Measurements from ENCODE around the gene IL17C.
"Not testable (repeated sequence)": the region's sequence is repeated elsewhere in the genome, so short reads cannot be mapped to it uniquely, and the experiment has no call there.

The IL17C gene

DNA sequence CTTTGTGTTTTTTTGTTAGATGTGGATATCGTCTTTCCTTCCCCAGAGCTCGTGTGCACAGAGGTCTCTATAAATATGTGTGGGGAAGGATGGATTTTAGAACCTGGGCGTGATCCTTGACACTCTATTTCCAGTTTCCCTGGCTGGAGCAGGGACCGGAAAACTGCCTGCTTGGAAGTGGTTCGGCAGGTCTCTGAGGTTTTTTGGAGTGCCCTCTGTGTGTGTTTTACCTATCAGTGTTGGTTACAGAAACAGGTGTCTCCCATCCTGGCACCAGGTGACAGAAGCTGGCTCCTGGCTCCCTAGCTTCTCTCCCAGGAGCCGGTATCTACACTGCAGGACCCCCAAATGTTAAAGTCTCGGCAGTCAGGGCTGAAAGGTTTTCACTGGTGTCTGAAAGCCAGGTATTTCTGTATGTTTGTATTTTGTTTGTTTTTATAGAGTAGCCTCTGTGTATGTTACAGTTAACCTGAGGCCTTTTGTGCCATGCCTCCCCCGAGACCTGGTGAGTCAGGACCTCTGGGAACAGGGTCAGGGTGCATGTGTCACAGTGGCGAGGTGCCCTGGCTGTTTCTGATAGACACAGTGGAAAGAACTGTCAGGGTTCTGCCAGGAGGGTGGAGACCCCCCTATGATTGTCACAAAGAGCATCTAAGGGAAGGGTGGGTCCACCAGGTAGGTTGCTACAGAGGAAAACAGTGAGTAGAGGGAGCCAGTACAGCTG is 36.9 kb upstream of the IL17C start:
- H3K27ac ChIP-seq = no peak overlapping the region
- no peak for TF ChIP-seq ZFX (IDR thresholded peaks at IDR 0.05; ENCODE audit: borderline replicate concordance)
- TF ChIP-seq, protein P1, sequence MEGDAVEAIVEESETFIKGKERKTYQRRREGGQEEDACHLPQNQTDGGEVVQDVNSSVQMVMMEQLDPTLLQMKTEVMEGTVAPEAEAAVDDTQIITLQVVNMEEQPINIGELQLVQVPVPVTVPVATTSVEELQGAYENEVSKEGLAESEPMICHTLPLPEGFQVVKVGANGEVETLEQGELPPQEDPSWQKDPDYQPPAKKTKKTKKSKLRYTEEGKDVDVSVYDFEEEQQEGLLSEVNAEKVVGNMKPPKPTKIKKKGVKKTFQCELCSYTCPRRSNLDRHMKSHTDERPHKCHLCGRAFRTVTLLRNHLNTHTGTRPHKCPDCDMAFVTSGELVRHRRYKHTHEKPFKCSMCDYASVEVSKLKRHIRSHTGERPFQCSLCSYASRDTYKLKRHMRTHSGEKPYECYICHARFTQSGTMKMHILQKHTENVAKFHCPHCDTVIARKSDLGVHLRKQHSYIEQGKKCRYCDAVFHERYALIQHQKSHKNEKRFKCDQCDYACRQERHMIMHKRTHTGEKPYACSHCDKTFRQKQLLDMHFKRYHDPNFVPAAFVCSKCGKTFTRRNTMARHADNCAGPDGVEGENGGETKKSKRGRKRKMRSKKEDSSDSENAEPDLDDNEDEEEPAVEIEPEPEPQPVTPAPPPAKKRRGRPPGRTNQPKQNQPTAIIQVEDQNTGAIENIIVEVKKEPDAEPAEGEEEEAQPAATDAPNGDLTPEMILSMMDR (IDR thresholded peaks at IDR 0.05) = no peak

DNA sequence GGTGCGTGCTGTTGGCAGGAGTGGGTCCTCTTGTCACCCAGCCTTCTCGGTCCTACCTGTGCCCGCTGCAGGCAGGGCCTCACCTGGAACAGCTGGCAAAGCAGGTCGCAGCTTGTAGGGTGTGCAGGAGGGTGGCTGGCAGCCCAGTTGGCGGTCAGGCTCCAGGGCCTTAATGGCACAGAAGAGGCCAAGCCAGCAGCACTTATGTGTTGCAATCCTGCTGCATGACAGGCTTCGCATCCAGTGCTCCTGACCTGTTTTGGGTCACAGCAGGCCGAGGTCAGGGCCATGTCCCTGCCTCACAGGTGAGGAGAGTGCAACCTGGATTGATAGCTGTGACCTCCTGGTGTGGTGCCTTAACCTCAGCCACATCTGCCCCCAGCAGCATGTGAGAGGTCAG is 36.3 kb upstream of the IL17C start:
- TF ChIP-seq, protein P1 (IDR thresholded peaks at IDR 0.05) = no peak
- no peak for TF ChIP-seq ZFX (IDR thresholded peaks at IDR 0.05; ENCODE audit: borderline replicate concordance)
- H3K27ac ChIP-seq = no peak overlapping the region

DNA sequence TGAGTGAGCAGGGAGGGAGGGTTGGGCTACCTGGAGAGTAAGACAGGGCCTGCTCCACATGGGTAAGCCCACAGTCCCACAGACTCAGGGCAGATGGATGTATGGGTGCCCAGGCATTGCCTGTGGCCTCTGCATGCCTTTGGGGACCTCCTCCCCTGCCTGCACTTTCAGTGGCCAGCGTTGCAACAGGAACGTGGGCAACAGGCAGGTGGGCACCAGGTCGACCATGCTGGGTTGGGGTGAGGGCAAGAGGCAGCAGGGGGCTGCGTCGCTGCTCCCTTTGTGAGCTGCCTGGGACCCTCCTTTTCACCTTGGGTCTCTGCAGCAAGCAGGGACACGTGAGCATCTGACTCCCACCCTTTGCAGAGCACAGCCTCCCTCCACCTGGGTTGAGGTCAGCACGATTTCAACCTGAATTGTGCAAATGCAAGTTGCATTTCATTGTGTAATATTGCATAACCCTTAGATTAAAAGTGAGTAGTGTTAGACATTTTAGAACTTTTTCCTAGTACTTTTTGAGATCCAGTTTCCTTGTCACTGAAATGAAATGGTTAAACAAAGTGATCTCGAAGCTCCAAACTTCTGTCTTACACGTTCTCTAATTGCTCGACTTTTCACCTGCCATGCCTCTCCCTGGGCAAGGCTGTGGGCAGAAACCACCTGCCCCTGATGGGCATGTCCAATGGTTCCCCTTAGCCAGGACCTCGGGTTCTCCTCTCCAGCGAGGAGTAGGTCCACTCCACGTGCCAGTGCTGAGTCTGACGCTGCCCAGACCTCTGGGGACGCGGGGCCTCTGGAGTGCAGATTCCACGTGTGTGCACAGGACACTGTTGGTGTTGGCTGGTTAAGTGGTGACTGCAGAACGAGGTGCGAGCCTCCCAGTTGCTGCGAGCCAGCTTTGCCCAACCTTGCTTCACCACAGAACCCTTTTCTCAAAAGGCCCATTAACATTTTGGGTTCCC is 32.9 kb upstream of the IL17C start:
- H3K27ac ChIP-seq = no peak overlapping the region
- TF ChIP-seq, protein P1 (IDR thresholded peaks at IDR 0.05) = no peak
- no peak for TF ChIP-seq ZFX (IDR thresholded peaks at IDR 0.05; ENCODE audit: borderline replicate concordance)

DNA sequence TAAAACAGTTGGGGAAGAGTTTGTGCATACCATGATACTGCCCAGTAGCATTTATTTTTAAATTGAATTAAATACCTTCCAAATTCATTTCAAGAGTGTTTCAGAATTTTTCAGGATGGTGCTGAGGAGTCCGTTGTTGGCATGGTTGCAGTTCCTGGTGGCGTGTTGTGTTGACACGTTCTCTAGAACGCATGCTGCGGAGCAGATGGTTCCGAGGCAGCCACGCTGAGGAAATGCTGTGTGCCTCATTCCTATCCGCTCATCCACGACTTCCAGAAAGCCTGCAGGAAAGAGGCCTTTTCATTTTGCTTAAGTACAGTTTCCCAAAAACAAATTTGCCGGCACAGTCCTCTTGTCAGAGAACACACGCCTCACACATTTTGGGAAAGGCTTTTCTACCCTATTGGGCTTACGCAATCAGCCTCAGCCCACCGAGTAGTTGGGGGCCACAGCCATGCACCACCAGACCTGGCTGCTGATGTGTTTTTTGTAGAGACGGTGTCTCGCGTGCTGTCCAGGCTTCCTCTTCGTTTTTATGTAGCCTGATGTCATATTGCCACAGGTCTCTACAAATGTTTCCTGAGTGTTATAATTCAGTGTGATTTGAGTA is 32.1 kb upstream of the IL17C start:
- H3K27ac ChIP-seq = no peak overlapping the region
- TF ChIP-seq, protein P1 (IDR thresholded peaks at IDR 0.05) = no peak
- no peak for TF ChIP-seq ZFX (IDR thresholded peaks at IDR 0.05; ENCODE audit: borderline replicate concordance)

DNA sequence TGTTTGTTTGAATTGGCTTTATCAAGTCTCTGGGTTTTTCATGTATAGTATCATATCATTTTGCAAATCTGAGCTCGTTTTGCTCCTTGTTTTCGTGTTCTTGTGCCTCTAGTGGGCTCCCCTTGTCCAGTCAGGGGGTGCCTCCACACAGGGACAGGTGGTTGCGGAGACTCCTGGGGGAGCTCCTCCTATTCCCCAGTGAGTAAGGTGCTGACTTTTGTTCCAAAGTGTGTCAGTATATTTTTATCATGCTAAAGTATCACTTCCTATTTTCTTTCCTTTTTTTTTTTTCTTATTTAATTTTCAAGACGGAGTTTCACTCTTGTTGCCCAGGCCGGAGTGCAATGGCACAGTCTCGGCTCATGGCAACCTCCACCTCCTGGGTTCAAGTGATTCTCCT is 30.3 kb upstream of the IL17C start:
- no peak overlapping the region for H3K27ac ChIP-seq
- TF ChIP-seq, protein P1 (IDR thresholded peaks at IDR 0.05) = no peak
- no peak for TF ChIP-seq ZFX (IDR thresholded peaks at IDR 0.05; ENCODE audit: borderline replicate concordance)

DNA sequence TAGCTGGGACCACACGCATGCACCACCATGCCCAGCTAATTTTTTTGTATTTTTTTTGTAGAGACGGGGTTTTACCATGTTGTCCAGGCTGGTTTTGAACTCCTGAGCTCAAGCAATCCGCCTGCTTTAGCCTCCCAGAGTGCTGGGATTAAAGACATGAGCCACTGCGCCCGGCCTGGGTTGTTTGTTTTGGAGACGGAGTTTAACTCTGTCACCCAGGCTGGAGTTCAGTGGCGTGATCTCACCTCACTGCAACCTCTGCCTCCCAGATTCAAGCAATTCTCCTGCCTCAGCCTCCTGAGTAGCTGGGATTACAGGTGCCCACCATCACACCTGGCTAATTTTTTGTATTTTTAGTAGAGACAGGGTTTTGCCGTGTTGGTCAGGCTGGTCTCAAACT is 28.9 kb upstream of the IL17C start:
- not testable (repeated sequence) for H3K27ac ChIP-seq

DNA sequence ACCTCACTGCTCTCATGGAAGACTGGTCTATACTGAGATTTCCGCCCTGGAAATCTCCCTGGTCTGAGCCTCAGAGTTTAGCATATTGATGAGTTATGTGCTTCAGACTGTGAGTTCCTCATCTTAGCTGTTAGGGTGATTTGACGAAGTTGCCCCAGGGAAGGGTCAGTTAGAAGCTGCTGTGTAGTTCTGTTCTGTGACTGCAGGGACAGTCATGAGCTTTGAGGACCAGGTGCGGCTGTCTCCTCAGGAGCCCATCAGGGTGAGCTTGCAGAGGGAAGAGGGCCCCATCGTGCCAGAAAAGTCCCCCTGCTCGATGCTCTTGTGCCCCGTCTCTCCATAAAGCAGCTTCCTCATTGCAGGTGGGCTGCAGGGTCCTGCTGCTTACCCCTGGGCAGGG is 28.3 kb upstream of the IL17C start:
- no peak for TF ChIP-seq ZFX (IDR thresholded peaks at IDR 0.05; ENCODE audit: borderline replicate concordance)
- TF ChIP-seq, protein P1 (IDR thresholded peaks at IDR 0.05) = peak; percentile 7; the same call in 1 of the 2 replicates
- H3K27ac ChIP-seq = no peak overlapping the region

All from 22Rv1 (cell line).